Measurements from ENCODE around the gene TMEM131.

TMEM131 gene

GRCh38 chr2:97871096-97871780 is 124.5 kb downstream of the TMEM131 start:
- TF ChIP-seq, protein P1, sequence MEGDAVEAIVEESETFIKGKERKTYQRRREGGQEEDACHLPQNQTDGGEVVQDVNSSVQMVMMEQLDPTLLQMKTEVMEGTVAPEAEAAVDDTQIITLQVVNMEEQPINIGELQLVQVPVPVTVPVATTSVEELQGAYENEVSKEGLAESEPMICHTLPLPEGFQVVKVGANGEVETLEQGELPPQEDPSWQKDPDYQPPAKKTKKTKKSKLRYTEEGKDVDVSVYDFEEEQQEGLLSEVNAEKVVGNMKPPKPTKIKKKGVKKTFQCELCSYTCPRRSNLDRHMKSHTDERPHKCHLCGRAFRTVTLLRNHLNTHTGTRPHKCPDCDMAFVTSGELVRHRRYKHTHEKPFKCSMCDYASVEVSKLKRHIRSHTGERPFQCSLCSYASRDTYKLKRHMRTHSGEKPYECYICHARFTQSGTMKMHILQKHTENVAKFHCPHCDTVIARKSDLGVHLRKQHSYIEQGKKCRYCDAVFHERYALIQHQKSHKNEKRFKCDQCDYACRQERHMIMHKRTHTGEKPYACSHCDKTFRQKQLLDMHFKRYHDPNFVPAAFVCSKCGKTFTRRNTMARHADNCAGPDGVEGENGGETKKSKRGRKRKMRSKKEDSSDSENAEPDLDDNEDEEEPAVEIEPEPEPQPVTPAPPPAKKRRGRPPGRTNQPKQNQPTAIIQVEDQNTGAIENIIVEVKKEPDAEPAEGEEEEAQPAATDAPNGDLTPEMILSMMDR (IDR thresholded peaks at IDR 0.05; ENCODE audit: insufficient read depth, missing control alignments): no peak
- FAIRE-seq (no peak), DNase-seq (ENCODE audit: insufficient read length, low spot score) (no peak)

GRCh38 chr2:97870396-97870843 is 125.3 kb downstream of the TMEM131 start:
- no peak for DNase-seq (ENCODE audit: insufficient read length, low spot score)
- TF ChIP-seq, protein P1 (IDR thresholded peaks at IDR 0.05; ENCODE audit: insufficient read depth, missing control alignments): no peak
- no peak for FAIRE-seq

DNA sequence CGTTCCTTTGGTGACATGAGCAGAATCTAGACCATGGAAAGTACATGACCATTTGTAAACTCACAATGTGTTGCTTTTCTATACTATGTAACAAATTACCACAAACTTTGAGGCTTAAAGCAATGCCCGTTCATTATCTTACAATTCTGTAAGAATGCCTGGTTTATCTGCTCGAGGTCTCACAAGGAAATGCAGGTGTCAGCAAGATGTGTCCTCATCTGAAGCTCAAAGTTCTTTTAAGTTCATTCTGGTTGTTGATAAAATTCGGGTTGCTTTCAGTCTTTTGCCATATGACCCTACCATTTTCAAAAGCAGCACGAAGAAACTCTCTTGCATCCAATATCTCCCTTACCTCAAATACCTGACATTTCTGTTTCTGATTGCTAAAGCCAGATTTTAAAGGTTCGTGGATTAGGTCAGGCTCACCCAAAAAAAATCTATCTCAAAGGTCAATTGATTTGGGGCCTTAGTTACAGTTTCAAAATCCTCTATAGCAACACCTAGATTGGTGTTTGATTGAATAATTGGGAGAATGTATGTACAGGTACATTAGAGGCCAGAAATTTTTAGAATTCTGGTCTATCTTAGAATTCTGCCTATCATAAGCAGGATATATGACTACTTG is 125.9 kb downstream of the TMEM131 start:
- no peak for FAIRE-seq
- no peak for DNase-seq (ENCODE audit: insufficient read length, low spot score)
- TF ChIP-seq, protein P1 (IDR thresholded peaks at IDR 0.05; ENCODE audit: insufficient read depth, missing control alignments): no peak

DNA sequence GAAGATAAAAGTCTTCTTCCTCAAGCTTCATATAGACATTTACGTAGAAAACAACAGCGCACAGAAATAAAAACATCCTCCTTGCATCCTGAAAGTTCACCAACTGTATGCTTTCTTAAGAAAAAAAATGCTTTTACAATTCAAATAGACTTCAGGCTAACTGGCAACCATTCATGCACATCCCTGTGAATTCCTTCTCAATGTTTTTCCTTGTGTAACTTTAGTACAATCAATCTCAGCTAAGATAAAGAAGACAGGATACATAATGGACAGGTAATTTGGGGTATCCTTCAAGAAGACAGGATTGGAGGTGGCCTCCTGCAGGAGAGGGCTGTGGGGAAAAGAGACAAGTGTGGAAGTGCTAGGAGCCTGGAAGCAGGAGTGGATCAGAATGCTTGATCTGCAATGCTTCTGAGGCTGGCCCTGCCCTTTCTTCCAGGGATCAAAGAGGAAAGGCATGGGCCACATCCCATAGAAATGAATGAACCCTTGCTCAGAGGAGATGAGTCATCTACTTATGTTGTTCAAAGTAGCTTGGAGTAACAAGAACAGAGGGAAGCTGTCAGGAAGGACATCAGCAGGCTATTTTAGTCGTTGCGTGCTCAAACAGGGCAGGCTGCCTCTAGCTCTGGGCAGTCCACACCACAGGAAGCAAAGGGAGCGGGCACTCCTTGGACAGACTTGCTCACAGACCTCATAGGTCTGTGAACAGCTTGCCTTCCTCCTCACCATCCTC is 126.6 kb downstream of the TMEM131 start:
- TF ChIP-seq, protein P1 (IDR thresholded peaks at IDR 0.05; ENCODE audit: insufficient read depth, missing control alignments): no peak
- DNase-seq (ENCODE audit: insufficient read length, low spot score) (no peak), FAIRE-seq (no peak)

DNA sequence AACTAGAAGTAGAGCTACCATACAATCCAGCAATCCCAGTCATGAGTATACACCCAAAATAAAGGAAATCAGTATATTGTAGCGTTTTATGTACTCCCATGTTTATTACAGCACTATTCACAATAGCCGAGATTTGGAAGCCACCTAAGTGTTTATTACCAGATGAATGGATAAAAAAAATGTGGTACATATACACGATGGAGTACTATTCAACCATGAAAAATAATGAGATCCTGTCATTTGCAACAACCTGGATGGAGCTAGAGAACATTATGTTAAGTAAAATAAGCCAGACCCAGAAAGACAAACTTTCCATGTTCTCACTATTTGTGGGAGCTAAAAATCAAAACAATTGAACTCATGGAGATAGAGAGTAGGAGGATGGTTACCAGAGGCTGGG is 131.9 kb downstream of the TMEM131 start:
- FAIRE-seq: no peak
- no peak for DNase-seq (ENCODE audit: insufficient read length, low spot score)
- TF ChIP-seq, protein P1 (IDR thresholded peaks at IDR 0.05; ENCODE audit: insufficient read depth, missing control alignments): no peak

DNA sequence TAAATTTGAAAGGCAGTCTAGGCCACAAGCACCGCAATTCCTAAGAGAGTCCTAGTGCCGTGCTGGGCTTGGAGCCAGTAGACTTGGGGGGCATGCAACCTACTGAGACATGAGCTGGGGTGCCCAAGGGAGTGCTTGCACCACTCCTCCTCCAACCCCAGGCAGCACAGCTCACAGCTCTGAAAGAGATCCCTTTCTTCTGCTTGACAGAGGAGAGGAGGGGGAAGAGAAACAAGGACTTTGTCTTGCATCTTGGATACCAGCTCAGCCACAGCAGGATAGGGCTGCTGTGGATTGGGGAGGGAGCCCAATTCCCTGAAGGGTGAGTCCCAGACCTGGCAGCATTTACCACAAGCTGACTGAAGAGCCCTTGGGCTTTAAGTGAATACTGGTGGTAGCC is 134.6 kb downstream of the TMEM131 start:
- FAIRE-seq (no peak), DNase-seq (ENCODE audit: insufficient read length, low spot score) (no peak)
- TF ChIP-seq, protein P1 (IDR thresholded peaks at IDR 0.05; ENCODE audit: insufficient read depth, missing control alignments): no peak

Data from D721Med (cell line).